H1 (cell line): ENCODE data around the gene MEF2A. TPM values are rescaled to one million over a fixed set of nuclear protein-coding genes. Genes with fewer than 3 reads are reported as not detected.

ENCODE experiments used
- CTCF ChIA-PET: fragments of 300-600 bp; sonication (Branson Sonifier 250); formaldehyde crosslinking; loops from one replicate; lab custom pipeline; 2021; ENCODE audit not compliant: partially characterized antibody; lab: Charles Lee
- POLR2A ChIA-PET: fragments of 300-600 bp; sonication (Branson Sonifier 250); formaldehyde crosslinking; loops from one replicate; lab custom pipeline; 2021; ENCODE audit warnings: inconsistent platforms; ENCODE audit not compliant: partially characterized antibody; lab: Charles Lee
- DNase-seq, 2 experiments: peaks; one replicate each; pipeline versions ENCODE4 v3.0.0 to v3.0.0-alpha.2; 2010 to 2022; ENCODE audit warnings: low spot score in 2 of 2, low read depth in 1 of 2, mixed read lengths in 1 of 2
- FAIRE-seq: peaks from 2 replicates; lab custom pipeline; 2011; peaks lifted over from hg19 to GRCh38; lab: Jason Lieb, UNC
- H2AFZ ChIP-seq: 2 replicates; pipeline ENCODE4 v1.8.1; 2012; ENCODE audit warnings: low read length, inconsistent platforms
- H2AK5ac ChIP-seq: 2 replicates; pipeline ENCODE4 v1.6.1; 2013; ENCODE audit warnings: low read depth, low read length
- H2BK120ac ChIP-seq: replicated peaks from 2 replicates; pipeline ENCODE3; 2013; ENCODE audit warnings: low read depth, low read length, inconsistent platforms
- H2BK12ac ChIP-seq: 2 replicates; pipeline ENCODE4 v1.6.1; 2013; ENCODE audit warnings: low read depth, low read length
- H2BK15ac ChIP-seq: 2 replicates; pipeline ENCODE4 v1.6.1; 2013; ENCODE audit warnings: low read length
- H2BK20ac ChIP-seq: 2 replicates; pipeline ENCODE4 v1.6.1; 2013; ENCODE audit warnings: low read length
- H2BK5ac ChIP-seq: 2 replicates; pipeline ENCODE4 v1.6.1; 2013; ENCODE audit warnings: low read depth, low read length
- H3K14ac ChIP-seq: 2 replicates; pipeline ENCODE4 v1.6.1; 2013; ENCODE audit warnings: inconsistent platforms; ENCODE audit not compliant: insufficient read length
- H3K18ac ChIP-seq: 2 replicates; pipeline ENCODE4 v1.6.1; 2013; ENCODE audit warnings: low read length; ENCODE audit errors: extremely low read depth
- H3K23ac ChIP-seq: 2 replicates; pipeline ENCODE4 v1.6.1; 2013; ENCODE audit warnings: inconsistent platforms; ENCODE audit not compliant: insufficient read length
- H3K23me2 ChIP-seq: 2 replicates; pipeline ENCODE4 v1.6.1; 2013; ENCODE audit warnings: low read depth, low read length
- H3K27ac ChIP-seq: 2 replicates; pipeline ENCODE4 v1.6.1; 2011; ENCODE audit warnings: low read depth, low read length, inconsistent platforms
- H3K27me3 ChIP-seq, 4 experiments: replicated peaks in 1 of 4; 1 replicate in 1 of 4; 2 replicates in 3 of 4; pipeline versions ENCODE4 v1.6.1 to v1.8.1; 2011 to 2013; ENCODE audit warnings: low read length in 3 of 4, mild to moderate bottlenecking in 3 of 4, inconsistent platforms in 2 of 4, mixed read lengths in 2 of 4, moderate library complexity in 1 of 4; ENCODE audit not compliant: control insufficient read depth in 3 of 4, insufficient read depth in 3 of 4; ENCODE audit errors: extremely low read depth in 1 of 4
- H3K36me3 ChIP-seq, 4 experiments: 2 replicates each; pipeline versions ENCODE4 v1.6.1 to v1.8.1; 2011 to 2013; ENCODE audit warnings: mild to moderate bottlenecking in 4 of 4, low read length in 3 of 4, moderate library complexity in 2 of 4, control low read depth in 1 of 4, inconsistent platforms in 1 of 4; ENCODE audit not compliant: insufficient read depth in 4 of 4, control insufficient read depth in 2 of 4
- H3K4ac ChIP-seq: replicated peaks from 2 replicates; pipeline ENCODE3; 2013; ENCODE audit warnings: low read length, low read depth, mixed read lengths, inconsistent platforms; ENCODE audit not compliant: insufficient read length
- H3K4me1 ChIP-seq, 4 experiments: replicated peaks in 1 of 4; 1 replicate in 1 of 4; 2 replicates in 3 of 4; pipeline versions ENCODE4 v1.6.1 to v1.8.1; 2011 to 2013; ENCODE audit warnings: low read length in 3 of 4, inconsistent platforms in 2 of 4, mixed read lengths in 1 of 4; ENCODE audit not compliant: insufficient read depth in 4 of 4, control insufficient read depth in 3 of 4
- H3K4me2 ChIP-seq, 2 experiments: 2 replicates each; pipeline versions ENCODE4 v1.6.1 to v1.8.1; 2011 to 2013; ENCODE audit warnings: low read depth in 2 of 2, low read length in 2 of 2, control low read depth in 1 of 2, inconsistent platforms in 1 of 2, mild to moderate bottlenecking in 1 of 2; ENCODE audit not compliant: insufficient read depth in 1 of 2
- H3K4me3 ChIP-seq, 4 experiments: fragments of 200-600, 300-600 bp in 1 of 4; sonication (generic), shearing (Covaris generic), sonication (Bioruptor Twin) in 1 of 4; 2 replicates each; pipeline versions ENCODE4 v1.5.1 to v1.8.1; 2011 to 2016; ENCODE audit warnings: low read length in 4 of 4, low read depth in 3 of 4, control low read depth in 2 of 4, inconsistent platforms in 2 of 4, mild to moderate bottlenecking in 2 of 4, mixed read lengths in 1 of 4, moderate library complexity in 1 of 4; ENCODE audit not compliant: insufficient read depth in 2 of 4; ENCODE audit errors: extremely low read depth in 1 of 4
- H3K56ac ChIP-seq: replicated peaks from 2 replicates; pipeline ENCODE3; 2013; ENCODE audit warnings: low read depth, mild to moderate bottlenecking, mixed read lengths, low read length, inconsistent platforms; ENCODE audit not compliant: insufficient read length
- H3K79me1 ChIP-seq: 2 replicates; pipeline ENCODE4 v1.6.1; 2013; ENCODE audit warnings: low read depth, low read length, control low read depth
- H3K79me2 ChIP-seq, 2 experiments: 2 replicates each; pipeline versions ENCODE4 v1.6.1 to v1.8.1; 2012 to 2013; ENCODE audit warnings: low read length in 2 of 2, mild to moderate bottlenecking in 2 of 2, inconsistent platforms in 1 of 2; ENCODE audit not compliant: insufficient read depth in 2 of 2, control insufficient read depth in 1 of 2
- H3K9ac ChIP-seq, 4 experiments: replicated peaks in 1 of 4; 1 replicate in 1 of 4; 2 replicates in 3 of 4; pipeline versions ENCODE4 v1.6.1 to v1.8.1; 2011 to 2013; ENCODE audit warnings: low read depth in 3 of 4, low read length in 3 of 4, control low read depth in 2 of 4, mild to moderate bottlenecking in 2 of 4, moderate library complexity in 2 of 4, inconsistent platforms in 1 of 4; ENCODE audit errors: extremely low read depth in 1 of 4
- H3K9me3 ChIP-seq, 2 experiments: 2 replicates each; pipeline versions ENCODE4 v1.6.1 to v1.8.1; 2012 to 2013; ENCODE audit warnings: mild to moderate bottlenecking in 2 of 2, moderate library complexity in 2 of 2, control low read depth in 1 of 2, inconsistent platforms in 1 of 2, low read depth in 1 of 2, low read length in 1 of 2, mixed read lengths in 1 of 2; ENCODE audit not compliant: insufficient read depth in 2 of 2
- H4K20me1 ChIP-seq, 2 experiments: replicated peaks in 1 of 2; 2 replicates each; pipeline versions ENCODE3 to v1.8.1; 2011 to 2013; ENCODE audit warnings: inconsistent platforms in 2 of 2, low read length in 2 of 2, mild to moderate bottlenecking in 1 of 2; ENCODE audit not compliant: insufficient read depth in 2 of 2, control insufficient read depth in 1 of 2
- H4K5ac ChIP-seq: 2 replicates; pipeline ENCODE4 v1.6.1; 2013; ENCODE audit warnings: low read length, low read depth, mixed read lengths, inconsistent platforms; ENCODE audit not compliant: insufficient read length
- H4K8ac ChIP-seq: 2 replicates; pipeline ENCODE4 v1.8.0; 2013; ENCODE audit warnings: mild to moderate bottlenecking, moderate library complexity, low read length, inconsistent platforms; ENCODE audit not compliant: insufficient read depth; ENCODE audit errors: extremely low read depth
- H4K91ac ChIP-seq: replicated peaks from 2 replicates; pipeline ENCODE3; 2013; ENCODE audit warnings: low read length, mixed read lengths, inconsistent platforms; ENCODE audit not compliant: insufficient read length
- EZH2 ChIP-seq: fragments of 200-600 bp; sonication (generic); IDR thresholded peaks from 2 replicates; pipeline ENCODE4 v1.7.1; 2012; ENCODE audit warnings: low read depth, mild to moderate bottlenecking, moderate library complexity, low read length, inconsistent platforms; ENCODE audit not compliant: severe bottlenecking
- KDM1A ChIP-seq: fragments of 200-600, 300-600 bp; sonication (generic); IDR thresholded peaks from 2 replicates; pipeline ENCODE4 v1.7.1; 2016; ENCODE audit warnings: mild to moderate bottlenecking, low read length, borderline replicate concordance
- TBP ChIP-seq: IDR thresholded peaks from 2 replicates; pipeline ENCODE4 v1.6.1; 2011; ENCODE audit warnings: low read depth, low read length, improper control_type of control experiment
- WGBS, 2 experiments: shearing (Covaris generic) in 1 of 2; methylation state at CpG; one replicate each; pipeline versions ENCODE4 v1.1.6 to v1.1.7; 2013 to 2015; ENCODE audit warnings: low lambda C conversion rate in 2 of 2, mixed read lengths in 2 of 2, inconsistent platforms in 1 of 2, low coverage in 1 of 2, missing lambda C conversion rate in 1 of 2; ENCODE audit not compliant: insufficient replicate concordance in 2 of 2, insufficient coverage in 1 of 2, insufficient read length in 1 of 2; ENCODE audit errors: extremely low coverage in 1 of 2, missing lambda C conversion rate in 1 of 2; 5-methylcytosine and 5-hydroxymethylcytosine counted together
- polyA plus RNA-seq, 7 experiments: library from polyadenylated mRNA; depleted of rRNA in 3 of 7; stranded (reverse) in 5 of 7; unstranded in 2 of 7; fragments of >200 nt in 5 of 7; fragments of 200-250 nt in 2 of 7; gene quantifications; 1 replicate in 5 of 7; 2 replicates in 1 of 7; 4 replicates in 1 of 7; pipeline versions ENCODE4 v1.2.1 to v1.2.3, GENCODE V29; 2011 to 2013; ENCODE audit warnings: missing spikeins in 2 of 7, mixed read lengths in 2 of 7
- total RNA-seq: library from RNA; stranded (reverse); fragmentation: NEBNext Ultra II Directional; extraction: Animal tissue kit (Norgen Biotek cat#: 25700); gene quantifications from 2 replicates; pipeline ENCODE4 v1.2.1, GENCODE V29; 2021

Gene MEF2A
- total and polyA plus RNA-seq, 2 of the 8 experiments (the other 6 are each of a cell fraction or from before 2014, with no cell fraction given), result 15.6 to 22.5 TPM

DNA sequence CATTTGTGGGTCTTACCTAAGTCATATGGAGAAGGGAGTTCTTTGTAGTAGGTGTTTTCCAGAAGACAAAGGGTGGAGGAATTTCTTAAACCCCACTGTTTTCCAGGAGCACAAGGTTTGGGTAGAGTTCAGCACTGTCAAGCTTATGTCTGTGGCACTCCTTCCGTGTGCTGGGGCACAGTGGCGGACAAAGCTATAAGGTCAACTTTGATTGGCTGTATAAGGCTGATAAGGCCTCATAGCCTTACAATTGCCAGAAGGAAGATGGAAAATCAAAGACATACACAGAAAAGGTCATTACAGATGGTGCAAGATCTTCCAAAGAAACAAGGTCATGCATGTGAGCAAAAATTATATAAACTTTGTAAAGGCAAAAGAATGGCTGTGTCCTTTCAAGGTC, 170.9 kb downstream of the MEF2A start:
- no peak overlapping the region for H3K4me3 ChIP-seq
- H2BK120ac ChIP-seq, result no peak overlapping the region
- H2BK5ac ChIP-seq, result no peak overlapping the region
- H2BK20ac ChIP-seq, result no peak overlapping the region
- 92% methylated on average over 2 of the region's 2 CpGs; no CpG with 5 or more reads in 1 of the 2 experiments for WGBS, 2 experiments
- no peak overlapping the region for H3K18ac ChIP-seq
- no peak overlapping the region for H2BK12ac ChIP-seq
- no peak overlapping the region for H3K56ac ChIP-seq
- no peak overlapping the region for H3K14ac ChIP-seq
- H2AK5ac ChIP-seq, result no peak overlapping the region
- no peak overlapping the region for H4K5ac ChIP-seq
- H3K9me3 ChIP-seq, result no peaks in the 10 kb centered on the region
- no peaks in the 10 kb centered on the region for H3K79me2 ChIP-seq
- no peak overlapping the region for H2BK15ac ChIP-seq
- no peak overlapping the region for H4K91ac ChIP-seq
- DNase-seq (no peak), FAIRE-seq (no peak)
- peaks cover 8% of the 10 kb centered on the region; the same call in 1 of the 2 replicates for H3K23me2 ChIP-seq
- H3K4me2 ChIP-seq, result no peak overlapping the region
- peaks cover 0 to 9% (median 3%) of the 10 kb centered on the region in 4 experiments; a peak in 4 of 7 replicates for H3K27me3 ChIP-seq
- H3K23ac ChIP-seq, result no peak overlapping the region
- H4K20me1 ChIP-seq, result no peaks in the 10 kb centered on the region
- H2AFZ ChIP-seq, result no peak overlapping the region
- CTCF ChIA-PET, result interaction anchor here (1.2 to 12.7 kb wide), 2 partner anchors 18 to 449 kb away, joined by 4 to 92 read pairs; no protein-coding TSS in a partner anchor
- no peak overlapping the region for H3K4ac ChIP-seq
- H3K27ac ChIP-seq, result no peak overlapping the region
- POLR2A ChIA-PET, result no interaction called here
- H3K9ac ChIP-seq, result no peak overlapping the region; a peak in 1 of 7 replicates
- no peak overlapping the region for H4K8ac ChIP-seq
- peaks cover under 1 to 5% (median 3%) of the 10 kb centered on the region in 4 experiments; a peak in 5 of 7 replicates for H3K4me1 ChIP-seq
- no peaks in the 10 kb centered on the region for H3K36me3 ChIP-seq
- no peaks in the 10 kb centered on the region for H3K79me1 ChIP-seq
- TF ChIP-seq TBP (no peak), KDM1A (no peak), EZH2 (no peak)
